Stromal cell of bone marrow (primary cell): ENCODE measurements around the gene LKAAEAR1.

Experiments
- DNase-seq: peaks from one replicate; pipeline ENCODE4 v3.0.0-alpha.2; 2012; ENCODE audit warnings: low read depth

LKAAEAR1 gene

GRCh38 chr20:64065062-64065973 lies 18.9 kb downstream of the LKAAEAR1 start:
- DNase-seq, result no peak

DNA sequence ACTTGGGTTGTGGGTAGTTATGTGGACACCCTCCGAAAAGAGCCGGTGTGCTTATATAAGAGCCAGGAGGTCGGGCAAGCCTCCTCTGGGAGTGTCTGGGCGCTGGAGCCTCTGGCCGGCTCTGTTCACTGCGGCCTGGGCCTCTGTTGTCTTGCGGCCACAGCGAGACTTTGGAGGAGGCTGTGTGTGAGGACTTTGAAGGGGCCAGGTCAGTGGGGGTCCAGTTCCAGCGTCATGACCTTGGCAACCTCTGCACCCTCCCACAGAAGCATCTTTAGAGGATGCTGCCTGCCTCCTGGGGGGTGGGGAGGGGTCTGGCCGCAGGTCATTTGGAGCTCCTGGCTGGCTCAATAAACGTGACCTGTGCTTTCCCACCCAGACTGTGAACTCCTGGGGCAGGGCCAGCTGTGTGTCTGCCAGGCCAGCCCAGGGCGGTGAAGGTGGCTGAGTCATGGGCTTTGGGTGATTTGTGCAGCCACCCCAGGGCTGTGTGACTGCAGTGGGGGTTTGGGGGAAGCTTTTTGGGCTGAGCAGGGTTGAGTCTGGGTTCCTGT lies 20.0 kb downstream of the LKAAEAR1 start:
- DNase-seq, result no peak

GRCh38 chr20:64063389-64064144 lies 20.6 kb downstream of the LKAAEAR1 start:
- no peak for DNase-seq

- peak; percentile 93 for DNase-seq
Measured at GRCh38 chr20:64062596-64063388, 21.4 kb downstream of the LKAAEAR1 start, which contains the start of gene TCEA2. TCEA2 (plus strand) TSS chr20:64063198; CDS start chr20:64063313, 115 bp downstream.

DNA sequence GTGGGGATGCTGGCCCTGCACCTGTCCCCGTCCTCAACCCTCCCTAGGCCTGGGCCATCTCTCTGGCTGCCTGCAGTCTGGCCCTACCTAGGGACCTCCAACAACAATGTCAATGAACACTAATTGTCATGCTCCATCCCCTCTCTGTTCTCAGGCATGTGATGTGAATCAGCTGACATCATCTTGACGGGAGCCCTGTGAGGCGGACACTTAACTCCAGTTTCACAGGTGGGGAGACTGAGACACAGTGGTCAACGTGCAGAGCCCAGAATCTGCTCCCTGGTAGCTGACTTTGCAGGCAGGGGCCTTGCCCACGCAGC lies 22.0 kb downstream of the LKAAEAR1 start:
- no peak for DNase-seq

GRCh38 chr20:64058536-64058935 lies 25.7 kb downstream of the LKAAEAR1 start:
- no peak for DNase-seq

GRCh38 chr20:64057628-64058498 lies 26.3 kb downstream of the LKAAEAR1 start:
- DNase-seq, result no peak

- DNase-seq, result no peak
Measured at GRCh38 chr20:64056889-64057627, 27.1 kb downstream of the LKAAEAR1 start.

DNA sequence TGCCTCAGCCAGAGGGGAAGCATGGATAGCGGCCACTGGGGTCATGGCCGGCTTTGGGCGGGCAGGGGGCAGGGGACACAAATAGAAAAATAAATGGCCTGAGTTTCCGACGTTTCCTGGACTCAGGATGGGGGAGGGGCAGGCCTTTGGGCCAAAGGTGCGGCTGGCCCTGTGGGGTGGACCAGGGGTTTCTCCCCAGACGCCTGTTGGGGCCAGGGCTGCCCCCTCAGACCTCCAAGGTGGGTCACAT lies 27.6 kb downstream of the LKAAEAR1 start:
- DNase-seq, result no peak

GRCh38 chr20:64055893-64056638 lies 28.1 kb downstream of the LKAAEAR1 start:
- DNase-seq, result no peak

DNA sequence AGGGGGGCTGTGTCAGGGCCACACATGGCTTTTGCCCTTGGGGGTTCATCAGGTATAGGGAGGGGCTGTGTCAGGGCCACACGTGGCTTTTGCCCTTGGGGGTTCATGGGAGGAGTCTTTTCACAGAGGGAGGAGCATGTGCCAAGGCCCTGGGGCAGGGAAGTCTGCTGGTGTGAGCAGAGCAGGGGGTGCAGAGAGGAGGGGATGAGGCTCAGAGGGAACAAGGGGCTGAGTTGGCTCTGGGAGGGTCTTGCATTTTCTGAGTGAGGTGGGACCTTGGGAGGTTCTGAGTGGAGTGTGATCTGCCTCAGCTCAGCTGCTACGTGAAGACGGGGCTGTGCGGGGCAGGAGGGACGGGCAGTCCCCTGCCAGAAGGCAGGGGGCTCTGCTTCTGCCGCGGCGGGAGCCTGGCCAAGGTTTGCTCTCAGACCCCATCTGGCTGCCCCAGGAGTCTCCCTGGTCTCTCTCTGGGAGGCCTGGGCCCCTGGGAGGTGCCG lies 28.8 kb downstream of the LKAAEAR1 start:
- no peak for DNase-seq

GRCh38 chr20:64053841-64054661 lies 30.1 kb downstream of the LKAAEAR1 start:
- DNase-seq, result no peak

- DNase-seq, result no peak
Measured at GRCh38 chr20:64052987-64053840, 31.0 kb downstream of the LKAAEAR1 start.

DNA sequence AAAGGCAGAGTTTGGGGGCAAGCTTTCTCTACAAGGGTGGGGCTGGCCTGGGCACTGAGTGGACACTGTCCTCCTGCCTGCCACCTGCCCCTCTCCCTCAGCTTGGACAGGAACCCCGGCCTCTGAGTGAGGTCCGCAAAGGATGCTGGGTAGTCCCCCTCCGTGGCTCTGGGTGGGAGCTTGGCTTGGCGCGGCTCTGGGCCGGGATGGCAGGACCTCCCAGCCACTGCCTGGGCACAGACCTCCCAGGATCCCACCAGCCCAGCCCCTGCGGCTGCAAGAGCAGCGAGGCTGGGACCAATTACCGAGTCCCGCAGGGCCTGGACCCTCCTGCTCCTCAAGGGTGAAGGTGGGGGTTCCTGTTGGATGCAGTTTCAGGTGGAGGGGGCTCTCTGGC lies 31.9 kb downstream of the LKAAEAR1 start:
- DNase-seq, result no peak

GRCh38 chr20:64051561-64052325 lies 32.5 kb downstream of the LKAAEAR1 start:
- no peak for DNase-seq

DNA sequence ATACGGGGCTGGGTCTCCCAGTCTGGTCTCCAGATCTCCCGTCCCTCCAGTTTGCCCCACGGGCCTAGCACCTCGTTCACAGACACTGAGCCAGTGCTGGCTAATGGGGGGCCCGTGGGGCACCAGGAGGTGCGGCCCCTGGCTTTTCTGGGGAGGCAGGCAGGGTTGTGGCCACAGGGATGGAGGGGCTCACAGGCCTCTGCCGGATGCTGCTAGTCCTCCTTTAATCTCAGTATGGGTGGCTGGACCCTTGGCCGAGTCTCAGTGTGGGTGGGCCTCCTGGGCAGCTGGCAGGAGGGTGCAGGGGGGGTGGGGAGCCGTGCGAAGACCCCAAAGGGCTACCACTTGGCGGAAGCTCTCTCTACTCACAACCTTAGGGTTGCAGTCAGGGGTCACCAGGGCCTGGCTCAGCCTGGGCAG lies 33.2 kb downstream of the LKAAEAR1 start:
- no peak for DNase-seq
